ENCODE data around the gene SHC4. TPM values are rescaled to one million over a fixed set of nuclear protein-coding genes. Genes with fewer than 3 reads are reported as not detected.

SHC4 gene
- total and polyA plus RNA-seq, 8 donors, result 0.25 to 4.4 (median 0.47) TPM; not detected in 2

GRCh38 chr15:48880070-48880634 lies 83.6 kb downstream of the SHC4 start:
- no peak for DNase-seq
- Histone ChIP-seq H3K9me3 (no peaks in the 10 kb centered on the region), H3K27me3 (no peaks in the 10 kb centered on the region), H3K27ac (no peak overlapping the region), H3K36me3 (no peaks in the 10 kb centered on the region), H3K4me1 (peaks cover 4 to 30% (median 14%) of the 10 kb centered on the region in 4 donors), H3K4me3 (no peak overlapping the region)
- 56 to 71% (median 59%) methylated on average over 3 of the region's 3 CpGs for WGBS, 5 donors
- intact Hi-C loops (cut with DNase I; ENCODE audit: low total_unique reads), result no loop called here
- TF ChIP-seq EP300 (IDR thresholded peaks at IDR 0.05), result no peak
- no peak for TF ChIP-seq POLR2AphosphoS5 (IDR thresholded peaks at IDR 0.05)
- no peak for TF ChIP-seq POLR2A (IDR thresholded peaks at IDR 0.05)
- TF ChIP-seq CTCF (IDR thresholded peaks at IDR 0.05), result no peak

- intact Hi-C loops (cut with DNase I; ENCODE audit: low total_unique reads), result no loop called here
- no peaks in the 10 kb centered on the region for H3K9me3 ChIP-seq
- H3K27me3 ChIP-seq, result peaks cover 0 to 6% (median 4%) of the 10 kb centered on the region in 3 donors
- no peaks in the 10 kb centered on the region for H3K36me3 ChIP-seq
- peak within 1 kb of the TSS; percentile 82 to 92 (median 91) for H3K27ac ChIP-seq
- peak in 1 of 7 experiments; percentile 29 for TF ChIP-seq CTCF (IDR thresholded peaks at IDR 0.05)
- no peak for TF ChIP-seq POLR2A (IDR thresholded peaks at IDR 0.05)
- TF ChIP-seq EP300 (IDR thresholded peaks at IDR 0.05), result no peak
- TF ChIP-seq POLR2AphosphoS5 (IDR thresholded peaks at IDR 0.05), result peak; percentile 88 to 95 (median 89)
- WGBS, 5 donors, result 0 to 1% (median 0%) methylated on average over 39 to 58 of the region's 58 CpGs
- peak; percentile 94 to 99 for DNase-seq
- peak within 1 kb of the TSS; percentile 68 to 77 (median 73) for H3K4me3 ChIP-seq
- H3K4me1 ChIP-seq, result peaks cover 4 to 30% (median 14%) of the 10 kb centered on the region in 4 donors
These were observed 85.8 kb downstream of the SHC4 start, which contains the start of gene EID1 for GRCh38 chr15:48877630-48878595. Gene EID1 (plus strand): TSS chr15:48878134. CDS start chr15:48878177, 43 bp downstream.

- Histone ChIP-seq H3K36me3 (no peaks in the 10 kb centered on the region), H3K9me3 (no peaks in the 10 kb centered on the region), H3K4me3 (no peak overlapping the region), H3K4me1 (peaks cover 4 to 30% (median 14%) of the 10 kb centered on the region in 4 donors), H3K27ac (no peak overlapping the region), H3K27me3 (peaks cover 0 to 11% (median 4%) of the 10 kb centered on the region in 3 donors)
- DNase-seq, result no peak
- no peak for TF ChIP-seq POLR2AphosphoS5 (IDR thresholded peaks at IDR 0.05)
- TF ChIP-seq CTCF (IDR thresholded peaks at IDR 0.05), result no peak
- TF ChIP-seq POLR2A (IDR thresholded peaks at IDR 0.05), result no peak
- TF ChIP-seq EP300 (IDR thresholded peaks at IDR 0.05), result no peak
- intact Hi-C loops (cut with DNase I; ENCODE audit: low total_unique reads), result no loop called here
- 64 to 76% (median 72%) methylated on average over 3 of the region's 3 CpGs for WGBS, 5 donors
These were observed 87.7 kb downstream of the SHC4 start for GRCh38 chr15:48876057-48876456.

GRCh38 chr15:48875241-48875960 lies 88.3 kb downstream of the SHC4 start:
- Histone ChIP-seq H3K27ac (no peak overlapping the region), H3K9me3 (no peaks in the 10 kb centered on the region), H3K4me1 (peaks cover 4 to 26% (median 13%) of the 10 kb centered on the region in 4 donors), H3K36me3 (no peaks in the 10 kb centered on the region), H3K27me3 (peaks cover 0 to 11% (median 4%) of the 10 kb centered on the region in 3 donors), H3K4me3 (no peak overlapping the region)
- 49 to 78% (median 59%) methylated on average over 2 of the region's 2 CpGs for WGBS, 5 donors
- TF ChIP-seq EP300 (IDR thresholded peaks at IDR 0.05) (no peak), CTCF (IDR thresholded peaks at IDR 0.05) (no peak), POLR2AphosphoS5 (IDR thresholded peaks at IDR 0.05) (no peak), POLR2A (IDR thresholded peaks at IDR 0.05) (no peak)
- intact Hi-C loops (cut with DNase I; ENCODE audit: low total_unique reads), result no loop called here
- DNase-seq, result no peak
